ENCODE results near the gene MYL6B. TPM values are rescaled to one million over a fixed set of nuclear protein-coding genes. Genes with fewer than 3 reads are reported as not detected.

The MYL6B gene
- total and polyA plus RNA-seq, 2 experiments from 2014 or later, result 96.9 to 164 TPM

GRCh38 chr12:56189918-56190694 is 37.7 kb downstream of the MYL6B start:
- Mint-ChIP-seq H3K27ac (peak overlapping the region; percentile 98), H3K36me3 (ENCODE audit: low read depth) (peaks cover 50% of the 10 kb centered on the region), H3K4me3 (peak overlapping the region; percentile 99), H3K9me3 (peaks cover 6% of the 10 kb centered on the region; the same call in 2 of the 3 replicates), H3K27me3 (ENCODE audit: insufficient read depth, low read depth, poor library complexity) (peaks cover 15% of the 10 kb centered on the region), H3K4me1 (peaks cover 29% of the 10 kb centered on the region)
- no peaks in the 10 kb centered on the region for H3K9me2 ChIP-seq (ENCODE audit: insufficient read depth)
- H3K36me3 ChIP-seq (ENCODE audit: insufficient read depth), result peaks cover 15% of the 10 kb centered on the region; the same call in 1 of the 2 replicates
- TF ChIP-seq, protein P1, sequence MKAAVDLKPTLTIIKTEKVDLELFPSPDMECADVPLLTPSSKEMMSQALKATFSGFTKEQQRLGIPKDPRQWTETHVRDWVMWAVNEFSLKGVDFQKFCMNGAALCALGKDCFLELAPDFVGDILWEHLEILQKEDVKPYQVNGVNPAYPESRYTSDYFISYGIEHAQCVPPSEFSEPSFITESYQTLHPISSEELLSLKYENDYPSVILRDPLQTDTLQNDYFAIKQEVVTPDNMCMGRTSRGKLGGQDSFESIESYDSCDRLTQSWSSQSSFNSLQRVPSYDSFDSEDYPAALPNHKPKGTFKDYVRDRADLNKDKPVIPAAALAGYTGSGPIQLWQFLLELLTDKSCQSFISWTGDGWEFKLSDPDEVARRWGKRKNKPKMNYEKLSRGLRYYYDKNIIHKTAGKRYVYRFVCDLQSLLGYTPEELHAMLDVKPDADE (IDR thresholded peaks at IDR 0.05), result peak; percentile 76
- TF ChIP-seq CREB1 (CRISPR knock-in tag; IDR thresholded peaks at IDR 0.05; ENCODE audit: low read depth) (peak; percentile 37; the same call in 1 of the 2 replicates), JUNB (IDR thresholded peaks at IDR 0.05; ENCODE audit: unreplicated experiment) (no peak)
- TF ChIP-seq, protein P2, sequence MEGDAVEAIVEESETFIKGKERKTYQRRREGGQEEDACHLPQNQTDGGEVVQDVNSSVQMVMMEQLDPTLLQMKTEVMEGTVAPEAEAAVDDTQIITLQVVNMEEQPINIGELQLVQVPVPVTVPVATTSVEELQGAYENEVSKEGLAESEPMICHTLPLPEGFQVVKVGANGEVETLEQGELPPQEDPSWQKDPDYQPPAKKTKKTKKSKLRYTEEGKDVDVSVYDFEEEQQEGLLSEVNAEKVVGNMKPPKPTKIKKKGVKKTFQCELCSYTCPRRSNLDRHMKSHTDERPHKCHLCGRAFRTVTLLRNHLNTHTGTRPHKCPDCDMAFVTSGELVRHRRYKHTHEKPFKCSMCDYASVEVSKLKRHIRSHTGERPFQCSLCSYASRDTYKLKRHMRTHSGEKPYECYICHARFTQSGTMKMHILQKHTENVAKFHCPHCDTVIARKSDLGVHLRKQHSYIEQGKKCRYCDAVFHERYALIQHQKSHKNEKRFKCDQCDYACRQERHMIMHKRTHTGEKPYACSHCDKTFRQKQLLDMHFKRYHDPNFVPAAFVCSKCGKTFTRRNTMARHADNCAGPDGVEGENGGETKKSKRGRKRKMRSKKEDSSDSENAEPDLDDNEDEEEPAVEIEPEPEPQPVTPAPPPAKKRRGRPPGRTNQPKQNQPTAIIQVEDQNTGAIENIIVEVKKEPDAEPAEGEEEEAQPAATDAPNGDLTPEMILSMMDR (conservative IDR thresholded peaks at IDR 0.05; ENCODE audit: low read depth in 2 of 2), result peak in 1 of 2 experiments; percentile 2; a peak in 1 of 4 replicates
- DNase-seq (ENCODE audit: low spot score) (peak; percentile 92), ATAC-seq (peak; percentile 71)
- H3K4me3 ChIP-seq, result peak overlapping the region; percentile 100
- H3K27me3 ChIP-seq (ENCODE audit: insufficient read depth), result no peaks in the 10 kb centered on the region
- peak overlapping the region; percentile 97 for H2AFZ ChIP-seq
- H3K4me2 ChIP-seq, result peak overlapping the region; percentile 97
- H3F3A ChIP-seq (replicated peaks; ENCODE audit: low read depth), result peaks cover 16% of the 10 kb centered on the region; the same call in 1 of the 2 replicates
- peaks cover 13% of the 10 kb centered on the region for H4K20me1 ChIP-seq (replicated peaks; ENCODE audit: insufficient read depth)
- peak overlapping the region; percentile 100 for H3K27ac ChIP-seq (ENCODE audit: low read depth)
- H3K79me2 ChIP-seq (replicated peaks; ENCODE audit: insufficient read depth), result peaks cover 35% of the 10 kb centered on the region
- H3K4me1 ChIP-seq (ENCODE audit: insufficient read depth), result peaks cover 12% of the 10 kb centered on the region

DNA sequence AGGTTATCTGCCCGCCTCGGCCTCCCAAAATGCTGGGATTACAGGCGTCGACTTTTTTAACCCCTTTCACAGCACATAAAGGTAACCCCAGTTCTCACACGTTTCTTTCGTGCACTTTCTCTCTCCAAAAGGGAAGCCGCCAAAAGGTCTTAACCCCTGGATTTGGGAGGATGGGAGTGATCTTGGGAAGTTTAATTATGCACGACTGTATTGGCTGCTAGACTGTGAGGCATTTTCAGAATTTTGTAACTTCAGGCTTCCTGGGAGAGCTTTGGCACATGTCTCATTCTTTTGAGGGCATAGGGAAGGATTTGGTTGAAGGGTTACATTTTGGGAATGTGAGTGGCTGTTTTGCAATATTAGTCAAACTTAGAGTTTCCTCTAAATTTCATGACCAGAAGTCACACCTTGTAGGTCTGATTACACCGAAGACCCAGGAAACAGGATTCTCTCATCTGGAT is 38.3 kb downstream of the MYL6B start:
- Histone ChIP-seq H3K27ac (ENCODE audit: low read depth) (peak overlapping the region; percentile 33), H3K9me2 (ENCODE audit: insufficient read depth) (no peaks in the 10 kb centered on the region), H2AFZ (peak overlapping the region; percentile 1), H4K20me1 (replicated peaks; ENCODE audit: insufficient read depth) (peaks cover 13% of the 10 kb centered on the region), H3K4me1 (ENCODE audit: insufficient read depth) (peaks cover 12% of the 10 kb centered on the region), H3K4me3 (peak overlapping the region; percentile 100), H3K79me2 (replicated peaks; ENCODE audit: insufficient read depth) (peaks cover 31% of the 10 kb centered on the region), H3K4me2 (peak overlapping the region; percentile 97), H3F3A (replicated peaks; ENCODE audit: low read depth) (peaks cover 16% of the 10 kb centered on the region; the same call in 1 of the 2 replicates), H3K27me3 (ENCODE audit: insufficient read depth) (no peaks in the 10 kb centered on the region), H3K36me3 (ENCODE audit: insufficient read depth) (peaks cover 9% of the 10 kb centered on the region; the same call in 1 of the 2 replicates)
- Mint-ChIP-seq H3K27ac (peak overlapping the region; percentile 98), H3K27me3 (ENCODE audit: insufficient read depth, low read depth, poor library complexity) (peaks cover 15% of the 10 kb centered on the region), H3K4me1 (peaks cover 29% of the 10 kb centered on the region), H3K9me3 (peaks cover 6% of the 10 kb centered on the region; the same call in 2 of the 3 replicates), H3K4me3 (peak overlapping the region; percentile 99), H3K36me3 (ENCODE audit: low read depth) (peaks cover 44% of the 10 kb centered on the region)
- DNase-seq (ENCODE audit: low spot score) (peak; percentile 48), ATAC-seq (no peak; the same call in 2 of the 3 replicates)
- TF ChIP-seq STAT1 (IDR thresholded peaks at IDR 0.05; ENCODE audit: unreplicated experiment) (no peak), CREB1 (CRISPR knock-in tag; IDR thresholded peaks at IDR 0.05; ENCODE audit: low read depth) (no peak), NANOG (IDR thresholded peaks at IDR 0.05; ENCODE audit: borderline replicate concordance) (no peak), ZNF114 (CRISPR knock-in tag; IDR thresholded peaks at IDR 0.05) (no peak)
- TF ChIP-seq, protein P3, sequence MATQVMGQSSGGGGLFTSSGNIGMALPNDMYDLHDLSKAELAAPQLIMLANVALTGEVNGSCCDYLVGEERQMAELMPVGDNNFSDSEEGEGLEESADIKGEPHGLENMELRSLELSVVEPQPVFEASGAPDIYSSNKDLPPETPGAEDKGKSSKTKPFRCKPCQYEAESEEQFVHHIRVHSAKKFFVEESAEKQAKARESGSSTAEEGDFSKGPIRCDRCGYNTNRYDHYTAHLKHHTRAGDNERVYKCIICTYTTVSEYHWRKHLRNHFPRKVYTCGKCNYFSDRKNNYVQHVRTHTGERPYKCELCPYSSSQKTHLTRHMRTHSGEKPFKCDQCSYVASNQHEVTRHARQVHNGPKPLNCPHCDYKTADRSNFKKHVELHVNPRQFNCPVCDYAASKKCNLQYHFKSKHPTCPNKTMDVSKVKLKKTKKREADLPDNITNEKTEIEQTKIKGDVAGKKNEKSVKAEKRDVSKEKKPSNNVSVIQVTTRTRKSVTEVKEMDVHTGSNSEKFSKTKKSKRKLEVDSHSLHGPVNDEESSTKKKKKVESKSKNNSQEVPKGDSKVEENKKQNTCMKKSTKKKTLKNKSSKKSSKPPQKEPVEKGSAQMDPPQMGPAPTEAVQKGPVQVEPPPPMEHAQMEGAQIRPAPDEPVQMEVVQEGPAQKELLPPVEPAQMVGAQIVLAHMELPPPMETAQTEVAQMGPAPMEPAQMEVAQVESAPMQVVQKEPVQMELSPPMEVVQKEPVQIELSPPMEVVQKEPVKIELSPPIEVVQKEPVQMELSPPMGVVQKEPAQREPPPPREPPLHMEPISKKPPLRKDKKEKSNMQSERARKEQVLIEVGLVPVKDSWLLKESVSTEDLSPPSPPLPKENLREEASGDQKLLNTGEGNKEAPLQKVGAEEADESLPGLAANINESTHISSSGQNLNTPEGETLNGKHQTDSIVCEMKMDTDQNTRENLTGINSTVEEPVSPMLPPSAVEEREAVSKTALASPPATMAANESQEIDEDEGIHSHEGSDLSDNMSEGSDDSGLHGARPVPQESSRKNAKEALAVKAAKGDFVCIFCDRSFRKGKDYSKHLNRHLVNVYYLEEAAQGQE (IDR thresholded peaks at IDR 0.05; ENCODE audit: unreplicated experiment), result no peak

Measured in GM23338 (cell line).